NK-92 treated with Interleukin-12 subunit alpha and Interleukin-12 subunit beta, amount 100 ng/mL, for 24 hours (cell line): Measurements from ENCODE around the gene BRMS1.
"Not testable (repeated sequence)": the region's sequence is repeated elsewhere in the genome, so short reads cannot be mapped to it uniquely, and the experiment has no call there.

Experiments used
- DNase-seq: peaks from one replicate; lab custom pipeline; 2025; lab: John Stamatoyannopoulos, UW

Gene BRMS1

GRCh38 chr11:66363187-66363601, 18.3 kb upstream of the BRMS1 start:
- no peak for DNase-seq

- DNase-seq: no peak
Measured at GRCh38 chr11:66362481-66363147, 17.7 kb upstream of the BRMS1 start.

DNA sequence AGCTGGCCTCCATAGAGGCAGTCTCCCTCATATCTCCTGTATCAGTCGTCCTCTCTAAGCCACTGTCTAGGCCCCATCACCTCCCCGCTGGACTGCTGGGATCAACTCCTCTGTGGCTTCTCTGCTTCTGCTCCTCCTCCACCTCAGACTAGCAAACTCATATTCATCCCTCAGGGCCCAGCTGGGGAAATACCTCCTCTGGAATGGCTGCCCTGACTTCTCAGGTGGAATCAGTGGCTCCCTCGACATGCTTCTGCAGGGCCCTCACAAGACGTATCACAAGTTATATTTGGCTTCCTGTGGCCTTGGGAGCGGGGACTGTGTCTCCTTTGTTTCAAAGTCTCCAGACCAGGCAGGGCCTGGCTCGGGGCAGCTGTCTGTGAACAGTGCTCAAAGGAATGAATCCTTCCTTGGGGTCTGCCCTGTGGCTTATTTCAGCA, 16.6 kb upstream of the BRMS1 start:
- no peak for DNase-seq

DNA sequence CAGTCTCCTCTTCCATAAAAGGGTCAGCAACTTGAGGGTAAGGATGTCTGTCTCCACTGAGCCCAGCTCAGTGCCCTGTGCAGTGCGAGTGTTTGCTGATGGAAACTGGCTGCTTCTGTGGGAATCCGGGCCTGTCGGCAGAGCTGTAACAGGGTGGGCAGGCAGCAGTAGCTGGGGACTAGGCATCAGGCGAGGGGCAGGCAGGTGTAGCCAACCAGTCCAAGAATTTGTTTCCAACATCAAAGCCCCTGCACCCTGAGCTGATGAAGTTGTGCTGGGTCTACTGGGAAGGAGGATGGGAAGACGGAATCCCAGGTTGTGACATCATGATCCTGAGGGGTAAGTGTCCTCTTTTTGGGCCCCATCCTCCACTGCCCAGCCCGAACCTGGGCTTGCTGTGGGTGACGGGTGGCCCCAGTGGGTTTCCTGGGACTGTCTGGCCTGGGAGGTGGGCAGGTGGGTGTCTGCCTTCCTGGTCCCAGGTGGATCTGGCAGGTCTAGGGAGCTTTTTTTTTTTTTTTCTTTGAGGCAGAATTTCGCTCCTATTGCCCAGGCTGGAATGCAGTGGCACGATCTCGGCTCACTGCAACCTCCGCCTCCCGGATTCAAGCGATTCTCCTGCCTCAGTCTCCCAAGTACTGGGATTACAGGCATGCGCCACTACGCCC, 15.6 kb upstream of the BRMS1 start:
- no peak for DNase-seq

GRCh38 chr11:66359662-66360087, 14.8 kb upstream of the BRMS1 start:
- DNase-seq: no peak

- not testable (repeated sequence) for DNase-seq
Measured at GRCh38 chr11:66350560-66351235, 5.8 kb upstream of the BRMS1 start.

- no peak for DNase-seq
Measured at GRCh38 chr11:66349084-66349386, 4.1 kb upstream of the BRMS1 start.

DNA sequence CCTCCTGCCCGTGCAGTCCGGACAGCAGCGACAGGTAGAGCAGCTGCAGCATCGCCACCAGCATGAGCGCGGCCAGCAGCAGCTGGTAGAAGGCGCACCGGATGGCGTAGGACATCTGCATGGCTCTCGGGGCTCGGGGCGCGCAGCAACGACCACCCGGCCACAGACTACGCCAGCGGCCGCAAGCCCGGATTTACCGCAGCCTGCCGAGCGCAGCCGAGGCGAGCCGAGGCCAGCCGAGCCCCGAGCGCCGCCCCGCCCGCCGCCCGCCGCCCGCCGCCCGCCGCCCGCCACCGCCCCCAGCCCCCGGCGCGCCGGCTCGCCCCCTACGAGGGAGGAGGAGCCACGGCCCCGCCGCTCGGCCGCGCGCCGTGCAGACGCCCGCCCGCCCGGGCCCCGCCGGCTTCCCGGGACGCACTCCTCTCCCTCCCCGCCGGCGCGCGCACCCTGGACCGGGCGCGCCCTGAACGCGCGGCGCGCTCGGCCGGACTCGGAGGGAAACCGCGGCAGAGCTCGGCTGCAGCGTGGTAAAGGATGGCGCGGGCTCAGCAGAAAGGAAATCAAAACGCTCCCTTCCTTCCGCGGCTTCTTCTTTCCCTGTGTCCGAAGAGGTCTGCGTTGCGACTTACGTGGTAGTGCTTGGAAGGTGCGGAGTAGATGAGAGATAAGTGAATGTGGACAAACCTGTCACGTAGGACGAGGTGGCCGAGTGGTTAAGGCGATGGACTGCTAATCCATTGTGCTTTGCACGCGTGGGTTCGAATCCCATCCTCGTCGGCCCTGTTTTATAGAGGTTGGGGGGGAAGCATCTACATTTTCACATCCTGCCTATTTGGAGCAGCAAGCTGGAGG, 2.7 kb upstream of the BRMS1 start, which contains the start of gene B4GAT1:
TSS of gene B4GAT1 (minus strand) at position 205 of the 852 bp plus-strand sequence. CDS start at position 121, 84 bp downstream.
- peak; percentile 63 for DNase-seq

DNA sequence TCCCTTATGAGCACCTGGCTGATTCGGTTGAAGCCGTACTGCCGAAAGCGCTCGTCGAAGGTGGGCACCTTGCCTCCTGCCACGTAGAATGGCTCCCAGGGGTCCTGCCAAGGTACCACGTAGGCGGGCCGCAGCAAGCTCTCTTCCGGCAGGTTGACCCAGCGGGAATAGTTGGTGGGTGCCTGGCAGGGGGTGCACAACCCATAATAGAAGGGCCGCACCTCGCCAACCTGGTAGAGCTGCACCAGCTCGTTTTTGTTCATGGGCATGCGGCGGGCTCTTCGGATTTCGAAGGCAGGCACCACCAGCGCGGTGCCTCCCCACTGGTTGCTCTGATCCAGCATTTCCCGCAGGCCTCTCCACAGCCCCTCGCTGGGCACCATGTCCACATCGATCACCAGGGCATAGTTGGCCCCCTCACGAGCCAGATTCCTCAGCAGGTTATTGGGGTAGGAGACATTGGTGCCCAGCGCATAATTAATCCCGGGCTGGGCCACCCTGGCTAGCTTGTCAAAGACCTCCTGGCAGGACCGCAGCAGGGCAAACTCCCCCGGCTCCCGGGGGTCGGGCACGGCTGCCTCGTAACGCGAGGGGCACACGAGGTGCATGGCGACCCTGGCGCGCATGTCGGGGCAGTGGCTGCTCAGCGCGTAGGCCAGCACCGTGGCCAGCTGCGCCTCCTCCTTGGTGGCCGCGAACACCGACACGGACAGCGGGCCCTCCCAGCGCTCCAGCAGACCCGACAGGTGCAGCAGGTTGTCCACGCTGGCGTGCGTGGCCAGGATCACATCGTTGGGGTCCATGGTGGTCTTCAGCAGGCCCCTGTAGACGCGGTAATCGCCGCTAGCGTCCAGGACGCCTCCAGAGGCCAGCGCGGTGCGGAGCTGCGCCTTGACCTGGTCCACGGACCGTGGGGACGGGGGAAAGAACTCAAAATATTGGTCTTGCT, 1.8 kb upstream of the BRMS1 start:
- no peak for DNase-seq

DNA sequence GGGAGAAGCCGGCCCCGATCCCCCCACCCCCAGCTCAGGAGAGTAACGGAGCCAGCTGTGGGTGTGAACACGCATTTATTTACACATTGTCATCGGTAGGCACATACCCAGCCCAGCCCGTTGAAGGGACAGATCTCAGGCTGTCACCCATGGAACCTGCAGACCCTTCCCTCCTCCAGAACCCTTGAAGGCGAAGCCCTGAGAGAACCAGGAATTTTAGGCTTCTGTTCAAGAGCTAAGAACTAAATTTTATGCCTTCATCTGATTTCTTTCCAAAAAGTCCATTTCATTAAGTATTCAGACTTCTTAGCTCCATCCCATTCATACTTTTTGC, 379 bp upstream of the BRMS1 start:
- no peak for DNase-seq

- no peak for DNase-seq
Measured at GRCh38 chr11:66343176-66343575, 1.7 kb downstream of the BRMS1 start.

DNA sequence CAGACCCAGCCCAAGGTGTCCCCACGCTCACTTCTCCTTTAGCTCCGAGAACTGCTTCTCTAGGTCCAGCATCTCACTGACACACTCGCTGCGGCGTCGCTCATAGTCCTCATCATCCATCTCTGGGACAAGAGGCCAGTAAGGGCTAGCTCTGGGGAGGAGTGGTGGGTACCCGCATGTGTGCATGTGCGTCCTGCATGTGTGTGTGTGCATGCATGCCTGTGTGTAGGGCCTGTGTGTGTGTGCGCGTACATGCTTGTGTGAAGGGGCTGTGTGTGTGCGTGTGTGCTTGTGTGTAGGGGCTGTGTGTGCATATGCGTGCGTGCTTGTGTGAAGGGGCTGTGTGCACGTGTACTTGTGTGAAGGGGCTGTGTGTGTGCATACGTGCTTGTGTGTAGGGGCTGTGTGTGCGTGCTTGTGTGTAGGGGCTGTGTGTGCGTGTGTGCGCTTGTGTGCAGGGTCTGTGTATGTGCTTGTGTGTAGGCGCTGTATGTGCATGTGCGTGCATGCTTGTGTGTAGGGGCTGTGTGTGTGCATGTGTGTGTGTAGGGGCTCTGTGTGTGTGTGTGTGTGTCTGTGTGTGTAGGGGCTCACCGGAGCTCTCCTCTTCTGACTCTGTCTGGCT, 3.3 kb downstream of the BRMS1 start:
- no peak for DNase-seq

GRCh38 chr11:66340596-66341501, 4.1 kb downstream of the BRMS1 start:
- no peak for DNase-seq

- no peak for DNase-seq
Measured at GRCh38 chr11:66339686-66340483, 5.0 kb downstream of the BRMS1 start.

DNA sequence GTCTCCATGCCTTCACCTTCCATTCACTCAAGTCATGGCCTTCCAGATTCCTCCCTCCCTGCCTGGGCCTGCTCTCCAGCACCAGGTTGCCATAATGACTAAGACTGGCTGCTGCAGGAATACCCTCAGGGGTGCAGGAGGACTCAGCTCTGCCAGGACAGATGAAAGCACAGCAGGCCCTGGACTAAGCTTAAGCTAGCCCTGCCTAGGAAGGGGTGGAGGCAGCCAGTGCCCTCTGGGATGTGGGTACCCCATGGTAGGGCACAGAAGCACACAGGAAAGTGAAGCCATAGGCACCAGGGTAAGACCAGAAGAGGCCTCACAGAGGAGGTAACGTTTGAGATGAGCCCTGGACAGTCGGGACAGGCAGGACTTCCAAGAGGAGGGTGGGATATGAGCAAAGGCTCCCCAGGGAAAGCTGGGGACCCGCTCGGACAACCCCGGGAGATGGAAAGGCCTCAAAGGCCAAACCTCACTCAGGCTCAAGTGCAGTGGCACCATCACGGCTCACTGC, 5.7 kb downstream of the BRMS1 start:
- DNase-seq: no peak

GRCh38 chr11:66338276-66339161, 6.4 kb downstream of the BRMS1 start:
- DNase-seq: no peak

DNA sequence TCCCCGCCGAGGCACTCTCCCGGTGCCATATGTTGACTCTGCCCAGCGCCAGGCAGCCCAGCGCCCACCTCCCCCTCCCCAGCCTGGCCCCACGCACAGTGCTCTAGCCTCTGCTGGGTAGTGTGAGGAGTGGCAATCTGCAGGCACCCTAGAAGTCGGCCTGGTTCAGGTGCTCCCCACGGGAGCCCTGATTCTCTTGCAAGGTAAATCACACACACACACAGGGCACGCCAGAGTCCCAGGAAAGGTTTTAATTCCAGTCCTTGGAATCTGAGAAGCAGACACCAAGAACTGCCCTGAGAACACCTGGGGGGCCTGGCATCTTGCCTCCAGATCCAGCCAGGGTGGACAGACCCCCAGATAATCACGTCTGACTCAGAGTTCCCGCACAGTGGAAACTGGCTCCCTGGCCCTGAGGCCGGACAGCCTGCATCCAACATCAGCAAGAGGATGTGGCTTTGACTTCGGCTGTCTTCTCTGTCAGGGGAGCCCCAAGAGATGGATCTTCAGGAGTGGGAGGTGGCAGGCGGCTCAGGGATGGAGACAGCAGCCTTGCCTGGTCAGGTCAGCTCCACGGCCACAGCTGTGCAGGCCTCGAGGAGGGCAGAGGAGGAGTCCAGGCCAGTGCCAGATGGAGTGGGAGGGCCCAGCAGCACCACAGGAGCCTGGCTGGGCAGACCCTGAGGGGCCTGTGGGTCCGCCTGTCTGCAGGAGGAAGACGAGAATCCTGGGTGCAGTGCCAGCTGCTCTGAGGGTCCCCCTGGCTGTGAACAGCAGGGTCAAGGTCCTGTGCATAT, 7.6 kb downstream of the BRMS1 start:
- no peak for DNase-seq
